HG02571 (cell line): Measurements from ENCODE around the gene SCAI.
"Not testable (repeated sequence)": the region's sequence is repeated elsewhere in the genome, so short reads cannot be mapped to it uniquely, and the experiment has no call there.

Experiments used
- ATAC-seq: cut with Tn5 transposase; IDR thresholded peaks from one replicate; pipeline ENCODE4 v1.9.1; 2021; ENCODE audit warnings: mild to moderate bottlenecking, moderate library complexity; ENCODE audit not compliant: unreplicated experiment

The SCAI gene

DNA sequence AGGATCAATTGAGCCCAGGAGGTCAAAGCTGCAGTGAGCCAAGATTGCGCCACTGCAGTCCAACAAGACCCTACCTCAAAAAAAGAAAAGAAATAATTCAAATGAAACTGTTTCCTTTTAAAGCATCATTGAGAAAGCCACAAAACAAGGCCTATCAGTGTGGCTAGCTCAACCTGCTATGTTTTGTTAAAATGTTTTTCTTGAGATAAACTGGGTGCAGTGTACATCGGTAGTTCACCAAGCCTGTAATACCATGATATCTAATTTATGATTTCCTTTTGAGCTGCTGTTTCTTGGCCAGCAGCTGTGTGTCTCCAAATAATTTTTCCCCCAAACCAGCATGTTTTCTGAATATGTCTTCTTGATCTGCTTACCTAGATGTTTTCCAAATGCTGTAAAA, 105.2 kb downstream of the SCAI start:
- ATAC-seq: no peak

DNA sequence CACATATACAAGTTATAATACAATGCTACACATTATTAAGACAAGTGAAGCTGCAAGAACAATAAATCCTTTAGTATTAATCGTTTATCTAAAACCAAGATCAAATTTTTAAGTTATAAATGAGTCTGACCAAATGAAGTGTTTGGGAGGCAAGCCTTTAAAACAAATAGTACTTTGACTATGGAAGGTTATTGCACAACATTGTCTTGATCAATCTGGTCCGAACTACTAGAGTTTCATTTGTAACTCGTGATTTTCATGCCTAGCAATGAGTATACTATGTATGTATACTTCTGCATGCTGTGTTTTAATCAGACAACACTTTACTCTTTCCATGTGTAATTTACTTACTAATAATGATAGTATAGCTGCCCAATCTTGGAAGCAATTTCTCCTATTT, 115.3 kb downstream of the SCAI start:
- no peak for ATAC-seq

DNA sequence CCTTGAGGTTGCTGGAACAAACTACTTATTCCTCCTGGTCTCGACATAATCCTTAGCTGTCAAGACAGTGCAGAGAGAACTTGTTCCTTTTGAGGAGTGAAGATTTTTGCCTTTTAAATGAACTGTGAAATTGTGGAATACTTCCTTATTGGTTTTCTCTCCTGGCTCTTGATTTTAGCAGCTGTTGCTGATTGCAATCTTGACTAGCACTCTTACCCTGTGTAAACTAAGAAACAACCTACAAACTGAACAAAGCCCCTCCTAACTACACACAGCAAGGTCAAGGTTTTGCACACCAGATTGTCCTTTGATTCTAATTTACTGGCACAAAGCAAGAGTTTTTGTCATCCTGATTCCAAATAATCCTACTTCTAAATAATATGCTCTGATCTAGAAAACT, 118.4 kb downstream of the SCAI start:
- ATAC-seq: no peak

DNA sequence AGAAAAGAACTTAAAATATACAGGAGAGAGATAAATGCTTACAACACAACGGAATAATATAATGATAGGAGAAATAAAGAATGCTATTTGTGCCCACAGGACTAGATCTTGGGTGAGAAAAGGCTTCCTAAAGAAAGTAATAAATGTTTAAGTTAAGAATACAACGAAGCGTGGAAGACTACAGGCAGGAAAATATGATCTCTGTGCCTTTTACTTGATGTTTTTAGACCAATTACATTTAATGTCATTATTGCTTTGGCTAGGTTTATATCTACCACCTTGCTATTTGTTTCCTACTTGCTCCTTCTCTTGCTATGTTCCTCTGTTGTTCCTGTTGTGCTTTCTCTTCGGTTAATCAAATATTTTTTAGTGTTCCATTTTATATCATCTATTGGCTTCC, 122.3 kb downstream of the SCAI start:
- ATAC-seq: no peak

DNA sequence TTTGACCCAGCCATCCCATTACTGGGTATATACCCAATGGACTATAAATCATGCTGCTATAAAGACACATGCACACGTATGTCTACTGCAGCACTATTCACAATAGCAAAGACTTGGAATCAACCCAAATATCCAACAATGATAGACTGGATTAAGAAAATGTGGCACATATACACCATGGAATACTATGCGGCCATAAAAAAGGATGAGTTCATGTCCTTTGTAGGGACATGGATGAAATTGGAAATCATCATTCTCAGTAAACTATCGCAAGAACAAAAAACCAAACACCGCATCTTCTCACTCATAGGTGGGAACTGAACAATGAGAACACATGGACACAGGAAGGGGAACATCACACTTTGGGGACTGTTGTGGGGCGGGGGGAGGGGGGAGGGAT, 127.7 kb downstream of the SCAI start:
- not testable (repeated sequence) for ATAC-seq

DNA sequence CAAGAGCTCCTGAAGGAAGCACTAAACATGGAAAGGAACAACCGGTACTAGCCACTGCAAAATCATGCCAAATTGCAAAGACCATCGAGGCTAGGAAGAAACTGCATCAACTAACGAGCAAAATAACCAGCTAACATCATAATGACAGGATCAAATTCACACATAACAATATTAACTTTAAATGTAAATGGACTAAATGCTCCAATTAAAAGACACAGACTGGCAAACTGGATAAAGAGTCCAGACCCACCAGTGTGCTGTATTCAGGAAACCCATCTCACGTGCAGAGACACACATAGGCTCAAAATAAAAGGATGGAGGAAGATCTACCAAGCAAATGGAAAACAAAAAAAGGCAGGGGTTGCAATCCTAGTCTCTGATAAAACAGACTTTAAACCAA, 131.3 kb downstream of the SCAI start:
- ATAC-seq: not testable (repeated sequence)

DNA sequence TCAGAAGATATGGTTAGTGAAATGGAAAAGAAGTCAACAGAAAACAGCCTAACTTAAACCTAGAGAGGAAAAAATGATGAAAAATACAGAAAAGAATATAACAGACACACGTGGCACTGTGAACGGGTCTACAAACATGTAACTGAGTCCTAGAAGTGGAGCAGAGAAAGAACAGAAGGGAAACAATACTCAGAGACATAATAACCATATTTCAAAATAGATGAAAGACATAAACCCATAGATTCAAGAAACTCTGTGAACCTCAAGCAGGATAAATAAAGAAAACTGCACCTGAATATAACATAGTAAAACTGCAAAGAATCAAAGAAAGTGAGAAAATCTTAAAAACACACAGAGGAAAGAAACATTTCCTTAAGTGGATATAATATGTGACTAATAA, 134.7 kb downstream of the SCAI start:
- ATAC-seq: no peak

DNA sequence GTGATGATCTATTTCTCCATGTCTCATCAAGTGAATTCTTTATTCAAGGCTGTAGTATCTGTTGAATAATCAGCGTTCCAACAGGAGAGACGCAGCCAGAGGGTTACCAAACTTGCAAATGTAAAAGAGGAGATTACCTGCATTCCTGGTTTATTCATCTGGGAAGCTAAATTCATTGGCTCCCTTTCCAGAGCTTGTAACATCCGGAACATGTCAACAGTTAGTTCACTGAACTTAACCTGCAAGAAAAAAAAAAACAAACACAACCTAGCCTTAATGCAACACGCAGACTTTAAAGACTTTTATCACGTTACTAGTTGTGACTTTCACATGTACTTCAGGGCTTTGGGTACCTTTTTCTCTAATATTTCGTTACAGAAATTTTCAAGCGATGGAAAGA, 140.0 kb downstream of the SCAI start:
- no peak for ATAC-seq

DNA sequence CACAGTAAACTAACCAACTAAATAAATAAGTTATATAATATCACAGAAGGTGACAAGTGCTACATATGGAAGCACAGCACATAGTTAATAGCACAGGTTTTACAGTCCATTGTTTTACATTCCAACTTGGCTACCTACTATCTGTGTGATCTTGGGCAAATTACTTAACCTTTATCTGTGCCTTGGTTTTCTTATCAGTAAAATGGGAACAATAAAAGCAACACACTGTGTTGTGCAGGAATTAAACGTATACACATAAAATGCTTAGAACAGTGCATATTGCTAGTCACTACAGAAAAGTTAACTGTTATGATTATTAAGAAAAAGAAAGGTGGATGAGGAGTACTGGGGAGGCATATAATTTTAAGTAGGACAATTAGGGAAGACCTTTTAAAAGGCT, 159.6 kb downstream of the SCAI start:
- no peak for ATAC-seq

DNA sequence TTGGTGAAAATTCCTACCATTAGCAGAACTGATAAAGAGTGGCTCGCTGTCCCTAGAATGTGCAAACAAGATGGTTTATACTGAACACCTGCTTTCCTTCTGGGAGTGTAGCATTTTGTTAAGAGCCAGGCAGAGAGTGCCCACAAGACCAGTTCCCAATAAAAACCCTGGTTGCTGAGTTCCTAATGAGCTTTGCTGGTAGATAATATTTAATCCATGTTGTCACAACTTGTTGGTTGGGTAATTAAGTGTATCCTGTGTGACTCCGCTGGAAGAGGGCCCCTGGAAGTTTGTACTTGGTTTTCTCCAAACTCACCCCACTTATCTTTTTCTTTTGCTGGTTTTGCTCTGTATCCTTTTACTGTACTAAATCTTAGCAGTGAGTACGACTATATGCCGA, 162.9 kb downstream of the SCAI start:
- no peak for ATAC-seq

DNA sequence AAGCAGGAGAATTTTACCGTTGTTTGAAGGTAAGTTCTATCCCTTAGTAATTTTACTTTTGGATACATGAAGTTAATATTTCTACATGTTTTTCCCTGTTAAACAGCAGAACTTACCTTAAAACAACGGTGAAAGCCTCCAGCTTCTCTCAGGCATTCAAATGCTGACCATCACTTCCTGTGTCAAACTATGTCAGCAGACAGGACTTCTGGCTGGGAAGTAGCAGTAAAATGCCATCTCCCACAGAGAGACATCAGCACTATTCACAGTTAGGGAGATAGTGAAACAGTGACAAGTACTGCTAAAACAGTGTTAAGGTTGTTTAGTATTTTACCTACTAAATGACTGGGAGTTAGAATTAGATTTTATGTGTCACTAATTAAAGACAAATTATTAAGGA, 168.2 kb downstream of the SCAI start:
- no peak for ATAC-seq

DNA sequence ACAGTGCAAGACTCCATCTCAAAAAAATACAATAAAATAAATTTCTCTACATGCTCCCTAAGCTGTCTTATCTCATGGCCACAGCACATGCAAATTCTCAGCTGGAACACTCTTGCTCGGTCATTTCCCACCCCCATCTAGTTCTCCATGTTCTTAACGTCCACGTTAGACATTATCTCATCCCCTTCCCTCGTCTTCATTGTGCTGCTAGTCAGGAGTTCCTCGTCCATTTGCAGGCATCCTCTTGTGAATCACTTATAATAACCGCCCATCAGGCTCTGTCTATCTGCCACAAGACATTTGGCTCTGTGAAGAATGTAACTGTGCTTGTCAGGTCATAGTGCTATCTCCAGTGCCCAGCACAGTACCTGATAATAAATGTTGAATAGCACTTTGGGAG, 169.5 kb downstream of the SCAI start:
- no peak for ATAC-seq

DNA sequence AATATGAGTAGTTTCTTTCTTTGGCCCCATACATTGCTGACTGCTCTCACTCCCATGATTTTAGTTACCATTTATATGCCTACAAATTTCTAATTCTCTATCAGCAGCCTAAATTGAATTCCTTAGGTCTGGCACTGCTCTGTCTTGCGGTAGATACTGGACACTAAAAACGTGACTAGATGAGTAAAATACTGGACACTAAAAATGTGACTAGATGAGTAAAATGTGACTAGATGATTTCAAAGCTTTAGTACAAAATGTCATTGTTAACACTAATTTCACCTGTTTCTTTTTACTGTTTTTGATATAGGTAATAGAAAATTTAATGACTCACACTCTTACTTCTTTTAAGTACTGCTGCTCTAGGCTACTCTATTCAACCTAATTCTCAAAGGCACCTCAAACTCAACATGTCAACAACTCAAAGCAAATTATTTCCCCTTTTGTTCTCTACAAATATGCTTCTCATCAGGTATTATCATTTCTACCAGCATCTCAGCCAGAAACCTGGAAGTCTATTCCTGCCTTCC, 171.0 kb downstream of the SCAI start:
- no peak for ATAC-seq

DNA sequence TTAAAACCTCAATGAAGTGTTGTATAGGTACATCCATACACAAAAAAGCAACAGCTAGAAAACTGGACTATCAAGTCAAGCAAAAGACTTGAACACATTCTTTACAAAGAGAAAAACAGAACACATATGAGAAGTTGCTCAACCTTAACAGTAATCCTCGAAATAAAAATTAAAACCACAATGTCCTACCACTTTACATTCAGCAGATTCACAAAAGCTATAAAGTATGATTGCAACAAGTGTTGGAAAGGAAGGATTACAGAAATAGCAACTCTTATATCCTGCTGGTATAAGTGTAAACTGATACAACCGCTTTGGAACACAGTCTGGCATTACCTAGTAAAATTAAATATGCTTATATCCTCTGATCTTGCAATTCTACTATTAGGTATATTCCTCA, 173.9 kb downstream of the SCAI start:
- ATAC-seq: no peak

DNA sequence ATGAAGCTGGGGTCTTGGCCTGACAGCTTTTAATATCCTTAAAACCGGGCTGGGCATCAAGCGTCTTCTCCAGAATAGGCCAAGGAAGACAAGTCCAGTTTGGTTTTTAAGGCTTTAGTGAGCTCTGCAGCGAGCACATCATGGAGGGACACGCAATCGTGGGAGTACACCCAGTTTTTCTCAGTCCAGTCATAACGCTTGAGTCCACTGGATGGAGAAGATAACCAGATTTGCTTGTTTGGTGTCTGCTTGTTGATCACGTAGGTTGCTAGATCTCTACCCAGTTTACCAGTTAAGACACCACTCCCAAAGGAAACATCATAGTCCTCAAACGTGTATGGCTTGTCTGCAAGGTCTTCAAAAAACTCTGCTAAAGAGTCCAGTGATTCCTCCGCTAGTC, 175.1 kb downstream of the SCAI start:
- no peak for ATAC-seq

DNA sequence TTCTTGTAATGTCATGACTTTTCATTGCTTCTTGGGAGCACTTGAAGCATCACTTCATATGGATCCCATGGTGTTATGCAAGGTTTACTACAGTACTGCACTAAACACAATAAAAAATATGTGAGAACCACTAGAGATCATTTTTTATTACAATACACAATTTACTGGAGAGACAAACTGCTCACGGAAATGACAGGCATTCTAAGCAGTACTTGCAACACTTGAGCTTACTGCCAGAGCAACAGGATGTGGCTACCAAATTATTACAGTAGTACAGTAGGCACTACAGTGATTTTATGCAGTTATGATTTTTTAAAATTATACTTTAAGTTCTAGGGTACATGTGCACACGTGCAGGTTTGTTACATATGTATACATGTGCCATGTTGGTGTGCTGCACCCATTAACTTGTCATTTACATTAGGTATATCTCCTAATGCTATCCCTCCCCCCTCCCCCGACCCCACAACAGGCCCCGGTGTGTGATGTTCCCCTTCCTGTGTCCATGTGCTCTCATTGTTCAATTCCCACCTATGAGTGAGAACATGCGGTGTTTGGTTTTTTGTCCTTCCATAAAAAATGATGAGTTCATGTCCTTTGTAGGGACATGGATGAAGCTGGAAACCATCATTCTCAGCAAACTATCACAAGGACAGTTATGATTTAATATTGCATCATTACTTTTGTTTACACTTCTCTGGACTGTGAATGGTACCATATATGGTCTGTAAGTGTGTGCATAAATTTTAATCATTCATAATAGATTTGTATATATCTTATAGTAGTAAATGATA, 177.4 kb downstream of the SCAI start:
- not testable (repeated sequence) for ATAC-seq

DNA sequence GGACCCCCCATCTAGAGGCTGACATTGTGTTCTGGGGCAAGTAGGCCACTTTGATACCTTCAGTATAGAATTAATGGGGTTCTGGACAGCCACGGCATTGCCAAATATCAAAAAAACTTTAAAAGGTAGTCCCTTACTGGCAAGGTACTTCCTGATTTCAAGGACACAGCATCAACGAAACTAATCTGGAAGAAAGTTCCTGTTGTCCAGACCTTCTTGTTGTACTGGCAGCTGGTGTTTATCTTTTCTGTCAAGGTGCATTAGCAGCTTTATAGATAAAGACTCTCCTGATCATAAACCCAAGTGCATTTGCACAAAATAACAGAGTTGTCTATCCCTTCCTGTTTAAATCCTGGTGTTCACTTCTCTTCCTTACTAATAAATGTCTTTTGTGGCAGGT, 178.7 kb downstream of the SCAI start:
- ATAC-seq: no peak

DNA sequence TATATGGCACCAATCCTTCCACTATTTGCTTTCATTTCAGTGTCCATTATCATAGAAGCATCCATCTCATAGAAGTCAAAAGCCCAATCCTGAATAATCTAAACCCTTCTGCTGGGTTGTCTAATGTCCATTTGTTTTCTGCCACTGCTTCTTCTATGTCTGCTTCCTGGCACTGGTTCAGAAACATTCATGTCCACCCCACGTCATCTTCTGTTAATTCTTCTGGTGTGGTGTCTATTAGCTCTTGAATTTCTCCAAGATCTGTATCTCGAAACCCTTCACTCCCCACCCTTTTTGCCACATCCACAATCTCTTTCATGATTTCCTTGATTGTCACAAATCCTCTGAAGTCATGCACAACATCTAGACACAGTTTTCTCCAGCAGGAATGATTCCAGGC, 179.3 kb downstream of the SCAI start:
- no peak for ATAC-seq

DNA sequence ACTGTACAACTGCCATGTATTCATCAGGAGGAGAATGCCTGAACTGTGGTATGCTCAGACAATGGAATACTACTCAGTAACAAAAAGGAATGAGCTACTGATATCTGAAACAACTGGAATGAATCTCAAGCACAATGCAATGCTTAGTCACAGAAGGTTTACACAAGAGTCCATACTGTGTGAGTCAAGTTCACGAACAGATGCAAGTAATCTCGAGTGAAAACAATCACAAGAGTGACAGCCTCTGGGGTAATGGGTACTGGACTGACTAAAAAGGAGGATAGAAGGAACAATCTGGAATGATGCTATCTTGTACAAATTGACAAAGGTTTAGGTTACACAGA, 182.9 kb downstream of the SCAI start:
- ATAC-seq: no peak

DNA sequence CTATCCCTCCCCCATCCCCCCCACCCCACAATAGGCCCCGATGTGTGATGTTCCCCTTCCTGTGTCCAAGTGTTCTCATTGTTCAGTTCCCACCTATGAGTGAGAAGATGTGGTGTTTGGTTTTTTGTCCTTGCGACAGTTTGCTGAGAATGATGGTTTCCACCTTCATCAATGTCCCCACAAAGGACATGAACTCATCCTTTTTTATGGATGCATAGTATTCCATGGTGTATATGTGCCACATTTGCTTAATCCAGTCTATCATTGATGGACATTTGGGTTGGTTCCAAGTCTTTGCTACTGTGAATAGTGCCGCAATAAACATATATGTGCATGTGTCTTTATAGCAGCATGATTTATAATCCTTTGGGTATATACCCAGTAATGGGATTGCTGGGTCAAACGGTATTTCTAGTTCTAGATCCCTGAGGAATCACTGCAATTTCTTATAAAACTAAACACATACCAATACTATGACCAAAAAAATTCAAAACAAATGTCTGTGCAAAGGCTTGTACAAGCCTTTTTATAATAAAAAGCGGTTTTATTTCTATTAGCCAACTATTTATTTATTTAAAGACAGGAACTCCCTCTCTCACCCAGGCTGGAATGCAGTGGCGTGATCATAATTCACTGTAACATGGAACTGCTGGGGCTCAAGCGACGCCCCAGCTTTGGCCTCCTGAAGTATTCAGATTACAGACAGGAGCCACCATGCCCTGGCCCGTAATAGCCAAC, 183.5 kb downstream of the SCAI start:
- ATAC-seq: not testable (repeated sequence)

DNA sequence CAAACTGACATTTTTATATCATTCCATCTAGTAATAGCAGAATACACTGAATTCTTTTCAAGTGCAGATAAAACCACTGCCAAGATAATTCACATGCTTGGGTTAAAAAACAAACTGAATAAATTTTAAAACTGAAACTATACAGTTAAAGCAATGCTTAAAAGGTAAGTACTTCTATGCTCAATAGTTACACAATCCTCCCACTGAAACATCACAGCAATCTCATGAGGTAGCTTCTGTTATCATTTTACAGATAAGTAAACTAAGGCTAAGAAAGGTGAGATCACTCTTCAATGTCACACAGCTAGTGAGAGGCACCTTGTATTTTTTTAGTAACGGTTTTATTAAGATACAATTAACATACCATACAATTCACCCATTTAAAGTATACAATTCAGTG, 189.1 kb downstream of the SCAI start:
- ATAC-seq: no peak

DNA sequence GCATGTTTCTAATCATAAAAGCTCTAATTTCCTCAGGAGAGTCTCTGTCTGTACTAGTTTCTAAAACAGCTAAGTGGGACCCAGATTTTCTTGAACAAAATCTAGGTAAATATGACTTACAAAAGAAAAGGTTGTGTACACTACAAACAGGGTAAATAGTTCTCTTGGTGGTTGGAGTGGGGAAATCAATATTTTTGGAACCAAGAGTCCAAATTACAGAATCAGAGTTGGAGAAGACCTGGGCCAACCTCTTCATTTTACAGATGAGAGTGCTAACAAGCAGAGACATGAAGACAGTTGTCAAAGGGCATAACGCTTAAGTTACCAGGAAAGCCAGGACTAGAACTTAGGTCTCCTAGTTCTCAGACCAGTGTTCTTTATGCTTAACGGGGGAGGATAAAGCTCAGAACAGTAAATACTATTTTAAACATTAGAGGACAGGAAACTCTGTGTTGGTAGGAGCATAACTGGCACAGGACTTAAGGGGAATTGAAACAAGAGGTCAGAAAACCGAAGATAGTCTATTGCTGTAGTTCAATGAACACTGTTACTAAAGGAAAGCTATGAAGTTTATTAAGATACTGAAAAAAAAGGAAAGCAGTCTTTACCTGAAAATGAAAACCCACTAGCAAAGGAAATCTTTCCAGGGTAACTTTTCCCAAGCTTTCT, 193.1 kb downstream of the SCAI start:
- no peak for ATAC-seq
